ENCODE results near the gene ABHD17A. TPM values are rescaled to one million over a fixed set of nuclear protein-coding genes. Genes with fewer than 3 reads are reported as not detected.

Gene ABHD17A
- total and polyA plus RNA-seq, 2 of the 8 experiments (the other 6 are each of a cell fraction or from before 2014, with no cell fraction given): 41.2 to 87.4 TPM

- Histone ChIP-seq H3K56ac (replicated peaks; ENCODE audit: insufficient read length, low read depth, low read length) (no peak overlapping the region), H2BK120ac (replicated peaks; ENCODE audit: low read depth, low read length) (no peak overlapping the region), H3K9ac (replicated peaks in 1 of 4; ENCODE audit: extremely low read depth in 1 of 4, low read depth in 3 of 4, low read length in 3 of 4) (no peak overlapping the region), H3K23ac (ENCODE audit: insufficient read length) (no peak overlapping the region), H3K14ac (ENCODE audit: insufficient read length) (no peak overlapping the region), H3K4ac (replicated peaks; ENCODE audit: insufficient read length, low read depth, low read length) (no peak overlapping the region), H4K20me1 (replicated peaks in 1 of 2; ENCODE audit: control insufficient read depth in 1 of 2, insufficient read depth in 2 of 2, low read length in 2 of 2) (peaks cover 3 to 6% of the 10 kb centered on the region in 2 experiments), H3K27ac (ENCODE audit: low read depth, low read length) (no peak overlapping the region), H4K91ac (replicated peaks; ENCODE audit: insufficient read length, low read length) (no peak overlapping the region), H3K36me3 (ENCODE audit: control insufficient read depth in 2 of 4, insufficient read depth in 4 of 4, low read length in 3 of 4) (peaks cover 9 to 41% (median 23%) of the 10 kb centered on the region in 4 experiments; a peak in 7 of 8 replicates), H4K5ac (ENCODE audit: insufficient read length, low read depth, low read length) (no peak overlapping the region), H3K27me3 (replicated peaks in 1 of 4; ENCODE audit: control insufficient read depth in 3 of 4, extremely low read depth in 1 of 4, insufficient read depth in 3 of 4, low read length in 3 of 4) (no peaks in the 10 kb centered on the region; a peak in 1 of 7 replicates), H3K79me1 (ENCODE audit: low read depth, low read length) (peaks cover 3% of the 10 kb centered on the region; the same call in 1 of the 2 replicates), H2AK5ac (ENCODE audit: low read depth, low read length) (no peak overlapping the region), H3K18ac (ENCODE audit: extremely low read depth, low read length) (no peak overlapping the region), H3K4me1 (replicated peaks in 1 of 4; ENCODE audit: control insufficient read depth in 3 of 4, insufficient read depth in 4 of 4, low read length in 3 of 4) (peaks cover 0 to 3% (median 0%) of the 10 kb centered on the region in 4 experiments; a peak in 1 of 7 replicates), H2AFZ (ENCODE audit: low read length) (no peak overlapping the region), H2BK20ac (ENCODE audit: low read length) (no peak overlapping the region), H2BK5ac (ENCODE audit: low read depth, low read length) (no peak overlapping the region), H3K4me3 (ENCODE audit: extremely low read depth in 1 of 4, insufficient read depth in 2 of 4, low read depth in 3 of 4, low read length in 4 of 4) (no peak overlapping the region), H3K4me2 (ENCODE audit: insufficient read depth in 1 of 2, low read depth in 2 of 2, low read length in 2 of 2) (no peak overlapping the region), H2BK15ac (ENCODE audit: low read length) (no peak overlapping the region), H4K8ac (ENCODE audit: extremely low read depth, insufficient read depth, low read length) (no peak overlapping the region), H2BK12ac (ENCODE audit: low read depth, low read length) (no peak overlapping the region), H3K23me2 (ENCODE audit: low read depth, low read length) (no peaks in the 10 kb centered on the region), H3K79me2 (ENCODE audit: control insufficient read depth in 1 of 2, insufficient read depth in 2 of 2, low read length in 2 of 2) (no peaks in the 10 kb centered on the region), H3K9me3 (ENCODE audit: insufficient read depth in 2 of 2, low read depth in 1 of 2, low read length in 1 of 2) (no peaks in the 10 kb centered on the region)
- POLR2A ChIA-PET (ENCODE audit: partially characterized antibody): interaction anchor here (0.7 to 2.6 kb wide), 3 partner anchors 10 to 266 kb away, joined by 3 to 12 read pairs (median 8); no protein-coding TSS in a partner anchor
- FAIRE-seq: no peak
- no peak for DNase-seq (ENCODE audit: low read depth in 1 of 2, low spot score in 2 of 2)
- CTCF ChIA-PET (ENCODE audit: partially characterized antibody): interaction anchor here (1.3 to 6.5 kb wide), 4 partner anchors 9 to 33 kb away, joined by 3 to 39 read pairs (median 5); no protein-coding TSS in a partner anchor
- WGBS, 2 experiments (ENCODE audit: extremely low coverage in 1 of 2, insufficient coverage in 1 of 2, insufficient read length in 1 of 2, insufficient replicate concordance in 2 of 2, low coverage in 1 of 2, low lambda C conversion rate in 2 of 2, missing lambda C conversion rate in 1 of 2): 99% methylated on average over 5 of the region's 8 CpGs; no CpG with 5 or more reads in 1 of the 2 experiments
- no peak for TF ChIP-seq BCL11A (IDR thresholded peaks at IDR 0.05; ENCODE audit: low read depth in 2 of 2, low read length in 2 of 2)
- no peak for TF ChIP-seq CHD1 (IDR thresholded peaks at IDR 0.05; ENCODE audit: low read depth, low read length)
- TF ChIP-seq GABPA (IDR thresholded peaks at IDR 0.05; ENCODE audit: borderline replicate concordance, insufficient read depth, low read length): no peak
- TF ChIP-seq KDM4A (IDR thresholded peaks at IDR 0.05; ENCODE audit: low read depth, low read length, severe bottlenecking): no peak
- TF ChIP-seq SUZ12 (IDR thresholded peaks at IDR 0.05; ENCODE audit: low read length): no peak
- TF ChIP-seq POU5F1 (IDR thresholded peaks at IDR 0.05; ENCODE audit: low read depth, low read length): no peak
- TF ChIP-seq BACH1 (IDR thresholded peaks at IDR 0.05; ENCODE audit: low read length): no peak
- TF ChIP-seq RNF2 (IDR thresholded peaks at IDR 0.05; ENCODE audit: borderline replicate concordance, low read depth, low read length, missing control alignments, poor library complexity, severe bottlenecking): no peak
- no peak for TF ChIP-seq EP300 (IDR thresholded peaks at IDR 0.05; ENCODE audit: borderline replicate concordance in 1 of 2, low read depth in 2 of 2, low read length in 2 of 2)
- TF ChIP-seq CHD2 (IDR thresholded peaks at IDR 0.05; ENCODE audit: low read length): no peak
- TF ChIP-seq ZNF274 (IDR thresholded peaks at IDR 0.05; ENCODE audit: borderline replicate concordance, extremely low read depth, low read length): no peak
- no peak for TF ChIP-seq SRF (IDR thresholded peaks at IDR 0.05; ENCODE audit: low read depth, low read length)
- TF ChIP-seq SP4 (IDR thresholded peaks at IDR 0.05; ENCODE audit: low read length): no peak
- TF ChIP-seq TEAD4 (IDR thresholded peaks at IDR 0.05; ENCODE audit: low read depth, low read length): no peak
Observed at GRCh38 chr19:1923319-1923718, 38.0 kb upstream of the ABHD17A start.
